D721Med (cell line): ENCODE results near the gene IL17REL.
A peak's percentile ranks its signal among the peaks of the same experiment; 100 is the strongest.

Experiments used
- DNase-seq: peaks from one replicate; pipeline ENCODE4 v3.0.0; 2011; ENCODE audit warnings: low spot score; ENCODE audit not compliant: insufficient read length
- FAIRE-seq: peaks from 2 replicates; lab custom pipeline; 2011; peaks lifted over from hg19 to GRCh38; lab: Jason Lieb, UNC
- TF ChIP-seq, protein P1 (sequence below): IDR thresholded peaks from 2 replicates; pipeline ENCODE4 v1.5.1; 2012; ENCODE audit warnings: mild to moderate bottlenecking, control low read depth; ENCODE audit not compliant: insufficient read depth; ENCODE audit errors: missing control alignments

The IL17REL gene

GRCh38 chr22:50030297-50031188, 18.0 kb upstream of the IL17REL start:
- TF ChIP-seq, protein P1, sequence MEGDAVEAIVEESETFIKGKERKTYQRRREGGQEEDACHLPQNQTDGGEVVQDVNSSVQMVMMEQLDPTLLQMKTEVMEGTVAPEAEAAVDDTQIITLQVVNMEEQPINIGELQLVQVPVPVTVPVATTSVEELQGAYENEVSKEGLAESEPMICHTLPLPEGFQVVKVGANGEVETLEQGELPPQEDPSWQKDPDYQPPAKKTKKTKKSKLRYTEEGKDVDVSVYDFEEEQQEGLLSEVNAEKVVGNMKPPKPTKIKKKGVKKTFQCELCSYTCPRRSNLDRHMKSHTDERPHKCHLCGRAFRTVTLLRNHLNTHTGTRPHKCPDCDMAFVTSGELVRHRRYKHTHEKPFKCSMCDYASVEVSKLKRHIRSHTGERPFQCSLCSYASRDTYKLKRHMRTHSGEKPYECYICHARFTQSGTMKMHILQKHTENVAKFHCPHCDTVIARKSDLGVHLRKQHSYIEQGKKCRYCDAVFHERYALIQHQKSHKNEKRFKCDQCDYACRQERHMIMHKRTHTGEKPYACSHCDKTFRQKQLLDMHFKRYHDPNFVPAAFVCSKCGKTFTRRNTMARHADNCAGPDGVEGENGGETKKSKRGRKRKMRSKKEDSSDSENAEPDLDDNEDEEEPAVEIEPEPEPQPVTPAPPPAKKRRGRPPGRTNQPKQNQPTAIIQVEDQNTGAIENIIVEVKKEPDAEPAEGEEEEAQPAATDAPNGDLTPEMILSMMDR, result peak; percentile 56
- FAIRE-seq (no peak), DNase-seq (peak; percentile 73)

DNA sequence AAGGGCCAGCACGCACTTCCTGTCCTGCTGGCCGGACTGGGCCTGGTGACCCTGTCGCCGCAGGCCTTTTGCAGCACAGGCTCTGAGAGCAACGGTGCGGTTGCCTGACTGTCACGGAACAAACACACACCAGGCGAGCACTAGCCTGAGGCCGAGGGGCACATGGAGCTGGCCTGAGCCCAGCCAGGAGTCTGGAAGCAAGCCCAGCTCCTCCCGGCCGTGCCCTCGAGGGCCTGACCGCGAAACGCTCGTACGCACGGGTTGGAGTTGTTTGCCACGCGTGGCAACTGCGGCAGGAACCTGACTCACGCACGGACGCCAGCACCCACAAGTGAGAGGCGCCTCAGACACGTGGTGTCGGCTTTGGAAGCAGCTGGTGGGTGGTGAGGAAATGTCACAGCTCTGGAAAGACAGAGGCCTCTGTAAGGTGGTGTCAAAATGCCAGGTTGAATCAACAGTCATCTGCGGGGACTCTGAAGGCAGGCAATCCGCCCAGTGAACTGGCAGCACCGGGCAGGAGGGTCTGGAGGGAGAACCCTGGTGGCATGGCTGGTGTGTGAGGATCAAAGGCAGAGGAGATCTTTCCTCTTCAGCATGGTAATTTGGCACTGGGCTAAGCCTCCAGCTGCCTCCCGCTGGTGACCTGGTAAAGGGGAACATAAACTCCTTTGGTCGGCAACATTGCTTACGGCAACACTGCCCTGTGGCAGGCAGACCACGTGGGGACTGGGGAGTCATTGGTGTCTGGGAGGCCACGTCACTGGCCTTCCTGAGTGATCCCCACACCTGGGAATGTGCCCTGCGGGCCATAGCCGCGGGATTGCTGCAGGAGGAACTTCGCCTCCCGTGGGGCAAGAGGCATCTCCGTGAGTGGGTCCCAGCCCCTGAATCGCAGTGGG, 15.3 kb upstream of the IL17REL start:
- DNase-seq, result no peak
- FAIRE-seq, result no peak

DNA sequence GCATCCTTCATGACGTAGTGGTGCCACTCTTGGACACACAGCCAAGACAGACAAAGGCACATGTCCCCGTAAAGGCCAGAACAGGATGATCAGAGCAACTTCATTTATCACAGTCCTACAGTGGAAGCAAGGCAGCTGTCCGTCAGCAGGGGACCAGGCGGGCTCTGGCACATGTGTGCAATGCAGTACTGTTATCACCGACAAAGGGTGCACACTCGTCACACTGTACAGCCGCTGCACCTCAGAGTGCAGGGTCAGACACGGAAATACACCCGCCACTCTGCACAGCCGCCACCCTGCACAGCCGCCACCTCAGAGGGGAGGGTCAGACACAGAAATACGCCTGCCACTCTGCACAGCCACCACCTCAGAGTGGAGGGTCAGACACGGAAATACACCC, 13.4 kb upstream of the IL17REL start:
- FAIRE-seq (no peak), DNase-seq (no peak)
- TF ChIP-seq, protein P1, result no peak

More for the DNA sequence above, 15.3 kb upstream of the IL17REL start:
- TF ChIP-seq, protein P1, result no peak

GRCh38 chr22:50022171-50022819, 9.7 kb upstream of the IL17REL start:
- no peak for FAIRE-seq

DNA sequence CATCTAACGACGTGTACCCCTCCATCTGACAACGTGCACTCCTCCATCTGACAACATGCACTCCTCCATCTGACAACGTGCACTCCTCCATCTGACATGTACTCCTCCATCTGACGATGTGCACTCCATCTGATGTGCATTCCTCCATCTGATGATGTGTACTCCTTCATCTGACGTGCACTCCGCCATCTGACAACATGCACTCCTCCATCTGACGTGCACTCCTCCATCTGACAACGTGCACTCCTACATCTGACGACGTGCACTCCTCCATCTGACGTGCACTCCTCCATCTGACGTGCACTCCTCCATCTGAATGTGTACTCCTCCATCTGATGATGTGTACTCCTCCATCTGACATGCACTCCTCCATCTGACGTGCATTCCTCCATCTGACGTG, 8.0 kb upstream of the IL17REL start:
- DNase-seq (no peak), FAIRE-seq (no peak)
- TF ChIP-seq, protein P1, result no peak

More at GRCh38 chr22:50022171-50022819, 9.7 kb upstream of the IL17REL start:
- no peak for DNase-seq
- TF ChIP-seq, protein P1, result no peak

DNA sequence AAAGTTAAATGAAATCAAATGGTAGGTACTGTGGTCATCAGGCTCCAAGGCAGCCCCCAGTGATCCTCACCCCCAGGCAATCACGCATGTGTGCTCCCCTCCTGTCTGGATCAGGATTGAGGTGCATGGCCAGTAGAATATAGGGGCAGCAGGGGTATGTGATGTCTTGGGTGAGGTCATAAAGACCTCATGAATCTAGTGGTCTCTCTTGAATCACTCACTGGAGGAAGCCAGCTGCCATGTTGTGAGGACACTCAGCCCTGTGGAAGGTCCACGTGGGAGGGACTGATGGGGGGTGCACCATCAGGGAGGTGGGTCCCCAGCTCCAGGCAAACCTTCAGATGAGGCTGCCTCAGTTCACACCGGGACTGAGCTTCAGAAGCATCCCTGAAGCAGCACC, 6.8 kb upstream of the IL17REL start:
- FAIRE-seq, result no peak
- TF ChIP-seq, protein P1, result no peak
- DNase-seq, result no peak
